Naive thymus-derived CD4-positive, alpha-beta T cell (primary cell): Measurements from ENCODE around the gene APOA4. TPM values are rescaled to one million over a fixed set of nuclear protein-coding genes. Genes with fewer than 3 reads are reported as not detected.

Experiments
- ATAC-seq: fragments of 150-1000 bp; cut with Tn5 transposase; 2 replicates; pipeline ENCODE4 v1.10.0; 2021; ENCODE audit warnings: mild to moderate bottlenecking, moderate library complexity
- CTCF ChIA-PET: fragments of 350-600 bp; sonication (Branson Sonifier 250); formaldehyde crosslinking; loops from one replicate; lab custom pipeline; 2021; ENCODE audit warnings: antibody characterized with exemption; lab: Charles Lee
- POLR2A ChIA-PET: fragments of 350-600 bp; sonication (Branson Sonifier 250); formaldehyde crosslinking; loops from one replicate; lab custom pipeline; 2021; ENCODE audit warnings: antibody characterized with exemption, inconsistent platforms; lab: Charles Lee
- DNase-seq, 9 donors: peaks; one replicate each; pipeline versions ENCODE4 v3.0.0 to v3.0.0-alpha.2; 2020 to 2022; ENCODE audit warnings: mixed read lengths in 1 of 9
- H3K27ac ChIP-seq: one replicate; pipeline ENCODE4 v1.7.0; 2013; ENCODE audit warnings: mild to moderate bottlenecking, low read depth, low read length, moderate library complexity
- H3K27me3 ChIP-seq, 2 donors: one replicate each; pipeline ENCODE4 v1.7.0; 2013; ENCODE audit warnings: low read length in 2 of 2, mild to moderate bottlenecking in 2 of 2, moderate library complexity in 2 of 2; ENCODE audit not compliant: control insufficient read depth in 2 of 2, insufficient read depth in 2 of 2
- H3K36me3 ChIP-seq, 3 experiments: 1 replicate in 2 of 3; 2 replicates in 1 of 3; pipeline ENCODE4 v1.7.0; 2013; ENCODE audit warnings: low read length in 3 of 3, mild to moderate bottlenecking in 3 of 3, moderate library complexity in 1 of 3; ENCODE audit not compliant: insufficient read depth in 3 of 3, control insufficient read depth in 2 of 3
- H3K4me1 ChIP-seq, 2 donors: one replicate each; pipeline ENCODE4 v1.7.0; 2013; ENCODE audit warnings: low read length in 2 of 2, mild to moderate bottlenecking in 2 of 2, moderate library complexity in 1 of 2; ENCODE audit not compliant: control insufficient read depth in 2 of 2, insufficient read depth in 2 of 2
- H3K4me3 ChIP-seq: 2 replicates; pipeline ENCODE4 v1.7.0; 2013; ENCODE audit warnings: mild to moderate bottlenecking, low read length
- H3K9me3 ChIP-seq, 3 experiments: 1 replicate in 2 of 3; 2 replicates in 1 of 3; pipeline ENCODE4 v1.7.0; 2013; ENCODE audit warnings: low read length in 3 of 3; ENCODE audit not compliant: control insufficient read depth in 2 of 3
- H3K27ac Mint-ChIP-seq, 9 donors: one replicate each; pipeline ENCODE4 v1.8.0; 2020 to 2022; ENCODE audit warnings: mixed read lengths in 9 of 9, mild to moderate bottlenecking in 8 of 9, moderate library complexity in 5 of 9, inconsistent platforms in 2 of 9
- H3K27me3 Mint-ChIP-seq, 5 donors: one replicate each; pipeline ENCODE4 v1.8.0; 2021 to 2022; ENCODE audit warnings: mixed read lengths in 5 of 5, mild to moderate bottlenecking in 1 of 5
- H3K36me3 Mint-ChIP-seq, 5 donors: one replicate each; pipeline ENCODE4 v1.8.0; 2020 to 2022; ENCODE audit warnings: mixed read lengths in 5 of 5, mild to moderate bottlenecking in 3 of 5, inconsistent platforms in 1 of 5
- H3K4me1 Mint-ChIP-seq, 7 donors: one replicate each; pipeline ENCODE4 v1.8.0; 2020 to 2022; ENCODE audit warnings: mixed read lengths in 7 of 7, mild to moderate bottlenecking in 3 of 7, inconsistent platforms in 1 of 7
- H3K4me3 Mint-ChIP-seq, 10 donors: one replicate each; pipeline ENCODE4 v1.8.0; 2020 to 2022; ENCODE audit warnings: mild to moderate bottlenecking in 10 of 10, mixed read lengths in 10 of 10, moderate library complexity in 6 of 10, inconsistent platforms in 2 of 10
- H3K9me3 Mint-ChIP-seq, 11 donors: one replicate each; pipeline ENCODE4 v1.8.0; 2020 to 2022; ENCODE audit warnings: mixed read lengths in 11 of 11, mild to moderate bottlenecking in 4 of 11, inconsistent platforms in 1 of 11, moderate library complexity in 1 of 11
- intact Hi-C, 2 donors: fragments of 100-400 bp; cut with micrococcal nuclease; formaldehyde crosslinking; loops; one replicate each; pipeline ENCODE4 v1.15.1; 2023
- polyA plus RNA-seq, 2 donors: library from polyadenylated mRNA; unstranded; fragments of 300-500 nt; fragmentation: Illumina TruSeq; gene quantifications; one replicate each; pipeline ENCODE4 v1.2.3, GENCODE V29; 2021
- total RNA-seq, 6 experiments: library from RNA in 5 of 6; stranded (reverse) in 5 of 6; gene quantifications; 1 replicate in 5 of 6; 2 replicates in 1 of 6; pipeline ENCODE4 v1.2.3 and lab custom pipeline; 2021 to 2026

Gene APOA4
- total and polyA plus RNA-seq, 7 experiments from 2014 or later = not detected

DNA sequence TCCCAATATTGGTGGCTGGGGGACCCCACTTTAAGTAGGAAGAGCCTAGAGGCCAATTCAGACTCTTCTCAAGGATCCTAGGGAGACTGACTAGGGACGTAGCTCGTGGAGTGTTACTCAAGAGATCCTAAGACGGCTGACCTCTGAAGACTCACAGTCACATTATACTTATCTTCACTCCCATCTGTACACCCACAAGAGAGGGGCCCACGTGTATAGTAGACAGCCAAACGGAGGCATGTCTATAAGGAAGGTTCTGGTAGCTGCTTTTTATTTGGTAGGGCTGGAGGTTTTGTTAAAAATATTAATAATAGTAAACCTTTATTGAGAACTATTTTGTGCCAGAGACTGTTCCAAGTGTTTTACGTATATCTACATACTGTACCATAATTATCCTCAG, 37.2 kb upstream of the APOA4 start:
- no peaks in the 10 kb centered on the region for H3K27me3 Mint-ChIP-seq
- H3K36me3 Mint-ChIP-seq = peaks cover 5 to 67% (median 36%) of the 10 kb centered on the region in 5 donors

DNA sequence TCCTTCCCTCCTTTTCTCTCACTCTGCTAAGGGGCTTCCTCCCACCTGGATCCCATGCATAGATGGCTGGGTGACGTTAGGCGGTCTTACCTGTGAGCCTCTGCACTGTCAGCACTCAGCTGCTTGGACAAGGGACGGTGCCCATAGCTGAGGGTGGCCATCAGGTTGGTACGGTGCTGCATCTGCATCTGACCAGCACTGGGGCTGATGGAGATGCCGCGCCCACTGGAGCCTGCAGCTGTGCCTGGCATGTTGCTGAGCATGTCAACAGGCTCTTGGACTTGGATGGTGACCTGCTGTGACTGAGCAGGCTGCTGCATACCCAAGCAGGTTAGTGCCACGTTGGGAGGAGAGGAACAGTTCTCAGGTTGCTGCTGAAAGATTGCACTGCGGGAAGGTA, 36.1 kb upstream of the APOA4 start:
- H3K4me3 Mint-ChIP-seq = peak overlapping the region in 1 of 10 donors; percentile 32
- H3K4me1 Mint-ChIP-seq = peaks cover 19 to 33% (median 31%) of the 10 kb centered on the region in 7 donors
- H3K4me1 ChIP-seq = peaks cover 25% of the 10 kb centered on the region in 2 donors
- no peaks in the 10 kb centered on the region for H3K27me3 ChIP-seq
- H3K27me3 Mint-ChIP-seq = no peaks in the 10 kb centered on the region
- H3K36me3 ChIP-seq = peaks cover 8 to 66% (median 19%) of the 10 kb centered on the region in 3 experiments
- peaks cover 5 to 61% (median 31%) of the 10 kb centered on the region in 5 donors for H3K36me3 Mint-ChIP-seq
- DNase-seq (no peak), ATAC-seq (no peak)
- intact Hi-C loops = loop anchor here in 1 of 2 donors (10.0 kb wide), 1 partner anchor 956 kb away; no protein-coding TSS in a partner anchor
- ChIA-PET POLR2A (interaction anchor here (1.6 kb wide), 1 partner anchor 23 kb away, joined by 5 read pairs; no protein-coding TSS in a partner anchor), CTCF (interaction anchor here (0.9 kb wide), 1 partner anchor 247 kb away, joined by 4 read pairs; no protein-coding TSS in a partner anchor)
- no peaks in the 10 kb centered on the region for H3K9me3 Mint-ChIP-seq
- H3K27ac ChIP-seq = no peak overlapping the region
- no peak overlapping the region for H3K4me3 ChIP-seq
- H3K9me3 ChIP-seq = no peaks in the 10 kb centered on the region
- peak overlapping the region in 2 of 9 donors; percentile 8 to 20 for H3K27ac Mint-ChIP-seq

More for the DNA sequence above, 37.2 kb upstream of the APOA4 start:
- intact Hi-C loops = no loop called here
- CTCF ChIA-PET = no interaction called here
- POLR2A ChIA-PET = no interaction called here
- no peak overlapping the region for H3K4me3 ChIP-seq
- ATAC-seq (no peak), DNase-seq (no peak)
- peaks cover 14% of the 10 kb centered on the region in 2 donors for H3K4me1 ChIP-seq
- Mint-ChIP-seq H3K4me3 (no peak overlapping the region), H3K27ac (peak overlapping the region in 1 of 9 donors; percentile 78), H3K9me3 (no peaks in the 10 kb centered on the region), H3K4me1 (peaks cover 13 to 24% (median 20%) of the 10 kb centered on the region in 7 donors)
- no peaks in the 10 kb centered on the region for H3K27me3 ChIP-seq
- H3K9me3 ChIP-seq = no peaks in the 10 kb centered on the region
- H3K36me3 ChIP-seq = peaks cover 8 to 77% (median 19%) of the 10 kb centered on the region in 3 experiments
- H3K27ac ChIP-seq = no peak overlapping the region

GRCh38 chr11:116857936-116858335, 34.8 kb upstream of the APOA4 start:
- H3K4me3 ChIP-seq = no peak overlapping the region
- peaks cover 36% of the 10 kb centered on the region in 2 donors for H3K4me1 ChIP-seq
- H3K36me3 ChIP-seq = peaks cover 6 to 53% (median 19%) of the 10 kb centered on the region in 3 experiments
- Mint-ChIP-seq H3K27me3 (no peaks in the 10 kb centered on the region), H3K4me1 (peaks cover 32 to 46% (median 43%) of the 10 kb centered on the region in 7 donors), H3K27ac (peak overlapping the region in 1 of 9 donors; percentile 38), H3K9me3 (no peaks in the 10 kb centered on the region), H3K36me3 (peaks cover 5 to 51% (median 23%) of the 10 kb centered on the region in 5 donors), H3K4me3 (no peak overlapping the region)
- intact Hi-C loops = loop anchor here in 1 of 2 donors (10.0 kb wide), 1 partner anchor 957 kb away; no protein-coding TSS in a partner anchor
- no peak overlapping the region for H3K27ac ChIP-seq
- DNase-seq (no peak), ATAC-seq (no peak)
- POLR2A ChIA-PET = no interaction called here
- no peaks in the 10 kb centered on the region for H3K27me3 ChIP-seq
- H3K9me3 ChIP-seq = no peaks in the 10 kb centered on the region
- CTCF ChIA-PET = interaction anchor here (0.6 kb wide), 1 partner anchor 301 kb away, joined by 3 read pairs; no protein-coding TSS in a partner anchor

GRCh38 chr11:116857316-116857715, 34.2 kb upstream of the APOA4 start:
- H3K27me3 Mint-ChIP-seq = no peaks in the 10 kb centered on the region
- CTCF ChIA-PET = interaction anchor here (0.6 kb wide), 1 partner anchor 301 kb away, joined by 3 read pairs; no protein-coding TSS in a partner anchor
- no peaks in the 10 kb centered on the region for H3K9me3 ChIP-seq
- H3K4me1 Mint-ChIP-seq = peaks cover 38 to 52% (median 49%) of the 10 kb centered on the region in 7 donors
- peaks cover 42 to 43% of the 10 kb centered on the region in 2 donors for H3K4me1 ChIP-seq
- POLR2A ChIA-PET = no interaction called here
- H3K27ac ChIP-seq = no peak overlapping the region
- no peak for ATAC-seq
- H3K27ac Mint-ChIP-seq = peak overlapping the region in 3 of 9 donors; percentile 4 to 76 (median 25)
- H3K36me3 ChIP-seq = peaks cover 6 to 48% (median 18%) of the 10 kb centered on the region in 3 experiments
- H3K9me3 Mint-ChIP-seq = no peaks in the 10 kb centered on the region
- intact Hi-C loops = loop anchor here in 1 of 2 donors (10.0 kb wide), 1 partner anchor 957 kb away; no protein-coding TSS in a partner anchor
- no peaks in the 10 kb centered on the region for H3K27me3 ChIP-seq
- H3K36me3 Mint-ChIP-seq = peaks cover 5 to 49% (median 23%) of the 10 kb centered on the region in 5 donors
- H3K4me3 ChIP-seq = no peak overlapping the region
- no peak for DNase-seq
- no peak overlapping the region for H3K4me3 Mint-ChIP-seq

DNA sequence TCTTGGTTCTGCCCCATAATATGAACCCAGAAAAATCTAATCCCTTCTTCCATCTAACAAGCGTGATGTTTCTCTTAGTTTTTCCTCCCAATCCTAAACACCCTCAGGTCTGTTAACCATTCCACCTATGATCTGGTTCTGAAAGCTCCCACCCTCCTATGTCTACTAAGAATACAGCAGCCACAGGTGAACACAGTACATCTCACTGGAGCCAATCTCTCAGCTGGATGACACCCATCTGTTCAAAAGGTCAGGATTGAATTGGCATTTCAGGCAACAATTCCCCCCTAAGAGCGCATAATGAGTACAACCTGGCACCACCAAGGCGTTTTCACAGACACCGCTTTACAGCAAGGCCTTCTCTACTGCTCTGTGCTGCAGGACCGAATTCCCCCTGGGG, 33.3 kb upstream of the APOA4 start:
- H3K36me3 Mint-ChIP-seq = peaks cover under 1 to 43% (median 18%) of the 10 kb centered on the region in 5 donors

DNA sequence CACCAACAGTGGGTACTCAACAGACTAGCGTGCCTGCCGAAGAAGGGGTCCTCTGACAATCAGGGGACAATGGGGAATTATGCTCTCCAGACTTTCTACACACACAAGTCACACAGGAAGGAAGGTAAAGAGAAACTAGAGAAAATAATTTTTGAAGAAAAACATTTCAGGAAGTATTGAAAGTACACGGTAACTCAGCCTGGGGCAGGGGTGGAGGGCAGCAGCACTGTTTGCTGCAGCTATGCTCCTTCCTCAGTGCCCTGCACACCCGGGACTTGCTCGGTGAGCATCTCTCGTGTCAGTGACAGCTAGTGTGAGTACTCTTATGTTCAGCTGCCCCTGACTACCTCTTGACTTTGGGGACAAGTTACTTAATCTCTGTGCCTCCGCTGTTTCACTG, 32.3 kb upstream of the APOA4 start:
- peaks cover 52 to 71% (median 65%) of the 10 kb centered on the region in 7 donors for H3K4me1 Mint-ChIP-seq
- Histone ChIP-seq H3K4me1 (peaks cover 57 to 61% of the 10 kb centered on the region in 2 donors), H3K4me3 (no peak overlapping the region), H3K36me3 (peaks cover 0 to 29% (median 14%) of the 10 kb centered on the region in 3 experiments), H3K27me3 (no peaks in the 10 kb centered on the region), H3K27ac (no peak overlapping the region), H3K9me3 (no peaks in the 10 kb centered on the region)
- DNase-seq = peak in 1 of 9 donors; percentile 24
- ATAC-seq = no peak
- H3K9me3 Mint-ChIP-seq = no peaks in the 10 kb centered on the region
- ChIA-PET CTCF (interaction anchor here (0.6 kb wide), 1 partner anchor 20 kb away, joined by 4 read pairs; no protein-coding TSS in a partner anchor), POLR2A (interaction anchor here (4.5 kb wide), 1 partner anchor 19 kb away, joined by 49 read pairs; the partner anchor contains the start of gene APOA1)
- no peaks in the 10 kb centered on the region for H3K27me3 Mint-ChIP-seq
- peak overlapping the region; percentile 4 to 80 (median 64) for H3K4me3 Mint-ChIP-seq
- intact Hi-C loops = loop anchor here in 1 of 2 donors (10.0 kb wide), 1 partner anchor 959 kb away; no protein-coding TSS in a partner anchor
- H3K36me3 Mint-ChIP-seq = peaks cover 0 to 39% (median 8%) of the 10 kb centered on the region in 5 donors
- peak overlapping the region; percentile 63 to 90 (median 78) for H3K27ac Mint-ChIP-seq

More for the DNA sequence above, 33.3 kb upstream of the APOA4 start:
- H3K27ac Mint-ChIP-seq = peak overlapping the region in 8 of 9 donors; percentile 4 to 84 (median 74)
- H3K36me3 ChIP-seq = peaks cover under 1 to 40% (median 14%) of the 10 kb centered on the region in 3 experiments
- H3K27ac ChIP-seq = no peak overlapping the region
- ChIA-PET CTCF (interaction anchor here (0.5 kb wide), 1 partner anchor 249 kb away, joined by 3 read pairs; no protein-coding TSS in a partner anchor), POLR2A (interaction anchor here (0.5 kb wide), 1 partner anchor 12 kb away, joined by 3 read pairs; no protein-coding TSS in a partner anchor)
- no peak overlapping the region for H3K4me3 ChIP-seq
- H3K4me1 ChIP-seq = peaks cover 51% of the 10 kb centered on the region in 2 donors
- no peaks in the 10 kb centered on the region for H3K9me3 ChIP-seq
- H3K27me3 ChIP-seq = no peaks in the 10 kb centered on the region
- intact Hi-C loops = loop anchor here in 1 of 2 donors (10.0 kb wide), 1 partner anchor 958 kb away; no protein-coding TSS in a partner anchor
- DNase-seq = no peak
- peaks cover 47 to 61% (median 58%) of the 10 kb centered on the region in 7 donors for H3K4me1 Mint-ChIP-seq
- H3K27me3 Mint-ChIP-seq = no peaks in the 10 kb centered on the region
- no peaks in the 10 kb centered on the region for H3K9me3 Mint-ChIP-seq
- H3K4me3 Mint-ChIP-seq = peak overlapping the region in 7 of 10 donors; percentile 4 to 76 (median 61)
- ATAC-seq = no peak
